GM21825 (cell line): ENCODE measurements around the gene TALDO1.
A peak's percentile ranks its signal among the peaks of the same experiment; 100 is the strongest.

Experiments
- ATAC-seq: cut with Tn5 transposase; IDR thresholded peaks from one replicate; pipeline ENCODE4 v1.9.1; 2021; ENCODE audit warnings: mild to moderate bottlenecking, moderate library complexity; ENCODE audit not compliant: unreplicated experiment

The TALDO1 gene

DNA sequence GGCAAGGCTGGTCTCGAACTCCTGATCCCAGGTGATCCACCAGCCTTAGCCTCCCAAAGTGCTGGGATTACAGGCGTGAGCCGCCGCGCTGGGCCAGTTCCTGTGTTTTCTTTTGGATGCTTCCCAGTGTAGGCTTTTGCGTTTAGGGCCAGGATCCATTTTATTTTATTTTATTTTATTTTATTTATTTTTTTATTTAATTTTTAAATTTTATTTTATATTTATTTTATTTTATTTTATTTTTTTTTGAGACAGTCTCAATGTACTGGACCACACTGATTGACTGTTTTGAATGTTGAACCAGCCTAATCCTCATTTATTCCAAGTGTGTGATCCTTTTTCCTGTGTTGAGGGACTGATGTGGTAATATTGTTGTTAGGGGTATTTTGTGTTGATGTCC, 32.8 kb upstream of the TALDO1 start:
- ATAC-seq = no peak

DNA sequence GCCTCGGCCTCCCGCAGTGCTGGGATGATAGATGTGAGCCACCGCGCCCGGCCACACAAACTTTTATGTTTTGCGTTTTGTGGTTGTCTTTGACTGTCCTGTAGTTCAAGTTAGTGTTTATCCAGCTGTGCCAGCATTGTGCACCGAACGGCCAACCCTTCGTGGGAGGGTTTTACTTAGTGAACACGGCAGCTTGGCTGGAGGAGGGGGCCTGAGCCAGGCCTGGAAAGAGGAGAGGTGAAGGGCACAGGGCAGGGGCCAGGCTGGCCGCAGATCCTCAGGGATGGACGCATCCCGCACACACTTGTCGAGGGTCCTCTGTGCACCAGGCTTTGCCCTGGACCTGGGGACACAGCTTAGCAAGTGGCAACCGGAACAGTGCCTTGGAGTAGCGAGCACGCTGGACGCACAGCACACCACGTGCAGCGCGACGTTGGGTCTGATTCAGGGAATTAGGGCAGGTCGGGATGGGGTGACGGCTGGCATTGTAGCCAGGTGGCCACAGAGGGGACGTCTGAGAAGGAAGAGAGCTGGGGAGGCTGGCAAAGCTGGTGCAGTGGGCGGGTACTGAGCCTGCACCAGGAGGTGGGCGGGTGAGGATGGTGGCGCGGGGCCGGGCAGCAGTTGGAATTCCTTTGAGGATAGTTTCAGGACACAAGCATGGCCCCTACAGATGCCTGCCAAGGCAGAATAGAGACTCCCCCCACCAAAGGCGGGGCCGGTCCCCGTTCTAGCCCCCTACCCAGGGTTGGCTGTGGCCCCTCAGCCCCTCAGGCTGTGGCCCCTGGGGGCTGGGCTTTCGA, 27.8 kb upstream of the TALDO1 start:
- ATAC-seq = no peak

DNA sequence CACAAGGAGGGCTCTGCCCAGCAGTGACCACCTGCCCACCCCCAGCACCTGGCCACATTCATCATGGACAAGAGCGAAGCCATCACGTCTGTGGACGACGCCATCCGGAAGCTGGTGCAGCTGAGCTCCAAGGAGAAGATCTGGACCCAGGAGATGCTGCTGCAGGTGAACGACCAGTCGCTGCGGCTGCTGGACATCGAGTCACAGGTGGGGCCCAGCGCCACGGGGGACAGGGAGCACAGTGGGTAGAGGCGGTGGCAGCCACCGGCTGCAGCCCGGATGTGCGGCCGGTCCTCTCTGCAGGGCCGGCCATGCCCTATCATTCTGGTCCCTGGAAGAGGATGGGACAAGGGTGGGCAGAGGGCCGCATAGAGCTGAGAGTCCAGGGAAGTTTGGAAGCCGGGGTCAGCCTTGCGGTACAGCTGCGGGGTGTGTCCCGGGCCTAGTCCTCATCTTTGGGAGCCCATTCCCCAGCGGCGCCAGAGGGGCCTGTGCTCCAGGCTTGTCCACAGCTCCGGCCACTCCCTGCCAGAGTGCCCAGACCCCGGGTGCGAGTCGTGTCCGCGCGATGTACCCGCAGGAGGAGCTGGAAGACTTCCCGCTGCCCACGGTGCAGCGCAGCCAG, 27.1 kb upstream of the TALDO1 start:
- no peak for ATAC-seq

DNA sequence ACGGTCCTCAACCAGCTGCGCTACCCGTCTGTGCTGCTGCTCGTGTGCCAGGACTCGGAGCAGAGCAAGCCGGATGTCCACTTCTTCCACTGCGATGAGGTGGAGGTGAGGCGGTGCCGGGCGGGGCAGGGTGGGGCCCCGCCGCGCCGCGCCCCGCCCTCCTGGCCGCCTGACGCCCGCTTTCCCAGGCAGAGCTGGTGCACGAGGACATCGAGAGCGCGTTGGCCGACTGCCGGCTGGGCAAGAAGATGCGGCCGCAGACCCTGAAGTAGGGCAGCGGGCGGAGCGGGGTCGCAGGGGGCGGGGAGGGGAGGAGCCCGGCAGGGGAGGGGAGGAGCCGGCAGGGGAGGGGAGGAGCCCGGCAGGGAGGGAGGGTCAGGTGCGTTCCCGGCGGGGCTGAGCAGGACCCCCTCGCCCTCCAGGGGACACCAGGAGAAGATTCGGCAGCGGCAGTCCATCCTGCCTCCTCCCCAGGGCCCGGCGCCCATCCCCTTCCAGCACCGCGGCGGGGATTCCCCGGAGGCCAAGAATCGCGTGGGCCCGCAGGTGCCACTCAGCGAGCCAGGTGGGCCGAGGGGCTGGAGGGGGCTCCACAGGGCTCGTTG, 26.5 kb upstream of the TALDO1 start:
- ATAC-seq = peak; percentile 61

DNA sequence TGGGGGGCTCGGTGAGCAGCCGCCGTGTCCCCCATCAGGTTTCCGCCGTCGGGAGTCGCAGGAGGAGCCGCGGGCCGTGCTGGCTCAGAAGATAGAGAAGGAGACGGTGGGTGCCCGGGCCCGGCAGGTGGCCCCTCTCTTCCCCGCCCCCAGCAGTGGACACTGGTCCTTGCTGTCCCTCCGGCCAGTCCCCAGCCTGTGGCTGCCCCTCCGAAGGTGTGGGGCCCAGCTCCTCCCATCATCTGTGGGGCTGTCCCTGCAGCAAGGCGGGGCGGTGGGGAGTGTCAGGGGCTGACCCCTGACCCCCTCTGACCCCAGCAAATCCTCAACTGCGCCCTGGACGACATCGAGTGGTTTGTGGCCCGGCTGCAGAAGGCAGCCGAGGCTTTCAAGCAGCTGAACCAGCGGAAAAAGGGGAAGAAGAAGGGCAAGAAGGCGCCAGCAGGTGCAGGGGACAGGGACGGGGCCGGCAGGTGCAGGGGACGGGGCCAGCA, 26.0 kb upstream of the TALDO1 start:
- no peak for ATAC-seq

DNA sequence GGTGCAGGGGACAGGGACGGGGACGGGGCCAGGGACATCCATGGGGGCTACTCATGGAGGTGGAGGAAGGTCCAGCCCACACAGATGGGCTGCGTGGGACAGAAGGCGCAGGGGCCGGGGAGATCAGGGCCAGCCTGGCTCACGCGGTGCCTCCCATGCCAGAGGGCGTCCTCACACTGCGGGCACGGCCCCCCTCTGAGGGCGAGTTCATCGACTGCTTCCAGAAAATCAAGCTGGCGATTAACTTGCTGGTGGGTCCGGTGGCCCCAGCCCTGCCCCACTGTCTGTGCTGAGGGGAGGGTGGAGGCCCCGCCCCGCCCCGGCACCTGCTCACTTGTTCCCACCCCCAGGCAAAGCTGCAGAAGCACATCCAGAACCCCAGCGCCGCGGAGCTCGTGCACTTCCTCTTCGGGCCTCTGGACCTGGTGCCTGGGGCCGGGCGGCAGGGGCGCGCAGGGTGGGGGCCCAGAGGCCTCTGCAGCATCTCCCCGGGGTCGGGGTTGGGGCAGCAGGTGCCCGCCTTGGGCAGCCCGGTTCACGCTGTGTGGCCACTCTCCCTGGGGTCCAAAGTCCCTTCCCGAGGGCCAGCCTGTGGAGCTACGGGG, 25.4 kb upstream of the TALDO1 start:
- ATAC-seq = no peak

DNA sequence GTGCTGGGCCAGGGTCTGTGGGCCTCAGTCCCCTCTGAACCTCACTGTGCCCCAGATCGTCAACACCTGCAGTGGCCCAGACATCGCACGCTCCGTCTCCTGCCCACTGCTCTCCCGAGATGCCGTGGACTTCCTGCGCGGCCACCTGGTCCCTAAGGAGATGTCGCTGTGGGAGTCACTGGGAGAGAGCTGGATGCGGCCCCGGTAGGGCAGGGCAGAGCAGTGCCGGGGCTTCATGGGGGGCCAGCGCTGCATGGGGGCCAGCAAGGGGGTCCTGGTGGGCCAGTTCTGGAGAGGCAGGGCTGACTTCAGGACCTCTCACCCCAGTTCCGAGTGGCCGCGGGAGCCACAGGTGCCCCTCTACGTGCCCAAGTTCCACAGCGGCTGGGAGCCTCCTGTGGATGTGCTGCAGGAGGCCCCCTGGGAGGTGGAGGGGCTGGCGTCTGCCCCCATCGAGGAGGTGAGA, 24.9 kb upstream of the TALDO1 start:
- no peak for ATAC-seq

DNA sequence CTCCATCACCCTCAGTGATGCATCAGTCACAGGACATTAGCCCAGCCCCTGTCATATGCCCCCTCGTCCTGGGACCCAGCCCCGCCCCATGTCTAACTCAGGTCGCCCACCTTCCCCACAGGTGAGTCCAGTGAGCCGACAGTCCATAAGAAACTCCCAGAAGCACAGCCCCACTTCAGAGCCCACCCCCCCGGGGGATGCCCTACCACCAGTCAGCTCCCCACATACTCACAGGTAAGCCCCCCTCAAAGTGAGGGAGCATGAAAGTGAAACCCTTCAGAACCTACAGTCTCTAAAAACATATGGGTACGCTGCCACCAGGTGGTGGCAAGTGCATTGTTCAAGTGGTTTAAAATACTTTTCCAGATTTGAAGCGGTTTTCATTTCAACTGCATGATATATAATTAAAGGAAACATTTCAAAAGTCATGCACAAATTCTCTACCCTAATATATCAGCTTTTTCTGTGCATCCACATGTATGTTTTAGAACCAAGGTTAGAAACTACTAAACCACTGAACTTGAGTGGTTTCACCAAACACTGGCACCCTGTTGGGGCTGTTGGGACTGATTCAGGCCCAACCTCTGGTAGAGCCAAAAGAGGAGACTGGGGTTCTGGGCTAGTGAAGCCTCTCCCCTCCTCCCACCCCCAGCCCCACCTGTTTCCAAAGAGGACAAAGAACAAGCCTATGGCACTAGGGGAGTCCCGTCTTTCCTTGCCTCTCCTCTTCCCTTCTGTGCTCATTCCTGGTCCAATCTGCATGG, 24.0 kb upstream of the TALDO1 start:
- ATAC-seq = no peak

DNA sequence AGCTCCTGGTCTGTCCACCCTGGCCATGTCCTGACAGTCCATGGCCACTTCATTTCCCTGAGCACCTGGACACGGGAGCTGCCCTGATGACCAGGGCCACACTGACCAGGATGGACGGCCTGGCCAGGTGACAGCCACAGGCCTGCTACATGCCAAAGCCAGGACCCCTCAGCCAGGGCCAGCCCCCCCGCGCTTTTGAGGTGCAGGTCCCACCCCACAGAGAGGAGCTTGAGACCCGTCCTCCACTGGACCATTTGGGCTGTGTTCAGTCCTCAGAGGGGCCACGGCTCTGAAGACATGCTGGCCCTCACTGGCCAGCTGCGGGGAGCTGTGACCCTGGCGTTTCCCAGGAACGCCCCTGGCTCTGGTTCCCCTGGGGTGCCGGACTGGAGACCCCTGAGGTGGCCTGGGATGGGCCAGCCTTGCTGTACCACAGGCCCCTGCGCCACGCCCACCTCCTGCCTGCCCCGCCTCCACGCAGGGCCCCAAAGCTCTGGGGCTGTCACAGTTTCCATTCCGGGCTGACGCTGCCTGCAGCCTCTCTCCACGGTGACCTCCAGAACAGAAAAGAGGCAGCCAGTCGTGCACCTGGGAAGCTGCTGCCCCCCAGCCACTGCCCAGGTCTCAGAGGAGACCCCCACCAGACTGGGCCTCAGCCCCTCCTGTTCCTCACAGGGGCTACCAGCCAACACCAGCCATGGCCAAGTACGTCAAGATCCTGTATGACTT, 23.1 kb upstream of the TALDO1 start:
- ATAC-seq = no peak

DNA sequence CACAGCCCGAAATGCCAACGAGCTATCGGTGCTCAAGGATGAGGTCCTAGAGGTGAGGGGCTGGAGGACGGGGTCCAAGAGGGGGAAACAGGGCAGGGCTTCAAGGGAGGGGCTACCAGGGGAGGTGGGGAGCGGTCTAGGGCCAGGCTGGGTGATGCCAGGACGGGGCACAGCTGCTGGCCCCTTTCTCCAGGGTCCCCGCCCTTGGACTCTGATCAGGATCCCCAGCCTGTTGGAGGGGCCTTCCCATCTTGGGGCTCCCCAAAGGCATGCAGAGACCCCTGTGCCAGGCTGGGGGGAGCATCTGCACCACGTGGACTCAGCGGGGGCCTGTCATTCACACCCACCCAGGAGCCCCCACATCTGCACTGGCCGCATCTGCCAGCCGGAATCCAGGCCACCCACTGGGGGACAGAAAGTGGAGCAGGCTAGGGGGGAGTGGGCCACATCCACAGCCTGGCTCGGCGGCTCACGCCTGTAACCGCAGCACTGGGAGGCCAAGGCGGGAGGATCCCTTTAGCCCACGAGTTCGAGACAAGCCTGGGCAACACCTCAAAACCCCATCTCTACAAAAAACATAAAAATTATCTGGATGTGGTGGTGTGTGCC, 22.4 kb upstream of the TALDO1 start:
- ATAC-seq = no peak

DNA sequence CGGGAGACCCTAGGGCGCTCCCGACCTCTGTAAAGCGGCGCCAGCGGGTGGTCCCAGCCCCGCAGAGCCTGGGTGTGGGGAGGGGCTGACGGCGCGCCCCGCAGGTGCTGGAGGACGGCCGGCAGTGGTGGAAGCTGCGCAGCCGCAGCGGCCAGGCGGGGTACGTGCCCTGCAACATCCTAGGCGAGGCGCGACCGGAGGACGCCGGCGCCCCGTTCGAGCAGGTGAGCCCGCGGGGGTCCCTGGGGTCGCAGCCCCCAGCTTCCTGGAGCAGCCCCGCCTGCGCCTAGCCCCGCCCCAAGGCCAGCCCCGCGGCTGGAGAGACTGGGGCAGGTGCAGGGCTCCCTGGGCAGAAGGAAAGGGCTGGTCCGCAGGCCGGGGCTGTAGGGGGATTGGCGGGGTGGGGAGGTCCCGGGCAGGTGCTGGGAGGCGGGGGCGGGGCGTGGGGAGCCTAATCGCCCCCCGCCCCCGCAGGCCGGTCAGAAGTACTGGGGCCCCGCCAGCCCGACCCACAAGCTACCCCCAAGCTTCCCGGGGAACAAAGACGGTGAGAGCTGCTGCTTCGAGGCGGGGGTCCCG, 21.6 kb upstream of the TALDO1 start:
- ATAC-seq = no peak

DNA sequence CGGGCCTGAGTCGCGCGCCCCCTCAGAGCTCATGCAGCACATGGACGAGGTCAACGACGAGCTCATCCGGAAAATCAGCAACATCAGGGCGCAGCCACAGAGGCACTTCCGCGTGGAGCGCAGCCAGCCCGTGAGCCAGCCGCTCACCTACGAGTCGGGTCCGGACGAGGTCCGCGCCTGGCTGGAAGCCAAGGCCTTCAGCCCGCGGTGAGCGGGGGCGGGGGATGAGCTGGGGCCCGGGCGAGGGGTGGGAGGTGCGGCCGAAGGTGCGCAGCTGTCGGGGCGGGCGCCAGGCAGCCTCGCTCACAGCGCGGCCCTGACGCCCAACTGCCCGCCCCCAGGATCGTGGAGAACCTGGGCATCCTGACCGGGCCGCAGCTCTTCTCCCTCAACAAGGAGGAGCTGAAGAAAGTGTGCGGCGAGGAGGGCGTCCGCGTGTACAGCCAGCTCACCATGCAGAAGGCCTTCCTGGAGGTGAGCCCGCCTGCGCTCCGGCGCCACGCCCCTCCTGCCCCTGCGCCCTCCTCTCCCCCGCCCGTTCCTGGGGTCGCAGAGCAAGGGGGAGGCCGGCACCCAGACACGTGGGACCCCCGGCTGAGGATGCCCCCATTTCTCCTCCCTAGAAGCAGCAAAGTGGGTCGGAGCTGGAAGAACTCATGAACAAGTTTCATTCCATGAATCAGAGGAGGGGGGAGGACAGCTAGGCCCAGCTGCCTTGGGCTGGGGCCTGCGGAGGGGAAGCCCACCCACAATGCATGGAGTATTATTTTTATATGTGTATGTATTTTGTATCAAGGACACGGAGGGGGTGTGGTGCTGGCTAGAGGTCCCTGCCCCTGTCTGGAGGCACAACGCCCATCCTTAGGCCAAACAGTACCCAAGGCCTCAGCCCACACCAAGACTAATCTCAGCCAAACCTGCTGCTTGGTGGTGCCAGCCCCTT, 20.7 kb upstream of the TALDO1 start:
- ATAC-seq = no peak

DNA sequence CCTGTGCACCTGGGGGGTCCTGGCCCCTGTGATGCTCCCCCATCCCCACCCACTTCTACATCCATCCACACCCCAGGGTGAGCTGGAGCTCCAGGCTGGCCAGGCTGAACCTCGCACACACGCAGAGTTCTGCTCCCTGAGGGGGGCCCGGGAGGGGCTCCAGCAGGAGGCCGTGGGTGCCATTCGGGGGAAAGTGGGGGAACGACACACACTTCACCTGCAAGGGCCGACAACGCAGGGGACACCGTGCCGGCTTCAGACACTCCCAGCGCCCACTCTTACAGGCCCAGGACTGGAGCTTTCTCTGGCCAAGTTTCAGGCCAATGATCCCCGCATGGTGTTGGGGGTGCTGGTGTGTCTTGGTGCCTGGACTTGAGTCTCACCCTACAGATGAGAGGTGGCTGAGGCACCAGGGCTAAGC, 20.0 kb upstream of the TALDO1 start:
- no peak for ATAC-seq

DNA sequence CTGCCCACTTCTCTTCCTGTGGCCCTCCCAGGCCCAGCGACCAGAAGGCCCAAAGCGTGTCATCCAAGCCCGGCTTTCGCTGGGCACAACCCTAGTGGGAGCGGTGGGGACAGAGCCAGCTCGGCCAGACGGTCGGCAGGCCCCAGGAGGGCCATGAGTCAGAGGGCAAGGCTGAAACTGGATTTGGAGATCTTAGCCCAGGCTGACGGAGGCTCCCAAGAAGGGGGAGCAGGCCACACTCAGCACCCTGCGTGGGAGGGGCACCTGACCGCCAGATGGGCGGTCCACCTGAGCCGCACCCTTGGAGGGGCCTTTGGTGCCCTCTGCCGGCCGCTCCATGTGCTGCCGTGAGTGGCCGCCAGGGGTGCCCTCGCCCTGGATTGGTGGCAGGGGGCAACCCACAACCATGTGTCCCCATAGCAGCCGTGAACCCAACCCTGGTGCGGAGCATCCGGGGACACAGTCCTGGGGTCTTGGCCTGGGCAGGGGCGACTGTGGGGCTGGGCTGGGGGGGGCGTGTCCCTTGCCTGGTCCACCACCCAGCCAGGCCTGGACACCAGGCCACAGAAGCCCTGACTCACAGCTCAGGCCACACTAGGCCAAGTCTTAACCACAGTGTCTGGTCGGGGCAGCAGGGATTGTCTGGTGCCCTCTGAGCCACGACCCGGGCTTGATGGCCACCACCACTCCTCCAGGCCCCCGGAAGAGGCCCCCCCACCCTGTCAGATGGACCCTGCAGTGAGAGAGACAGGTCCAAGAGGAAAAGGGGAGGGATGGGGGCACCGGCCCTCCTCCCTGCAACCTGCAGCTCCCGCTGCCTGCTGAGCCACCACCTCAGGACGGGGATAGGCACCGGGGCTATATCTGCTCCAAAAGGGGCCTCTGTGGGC, 19.2 kb upstream of the TALDO1 start:
- peak; percentile 54 for ATAC-seq

DNA sequence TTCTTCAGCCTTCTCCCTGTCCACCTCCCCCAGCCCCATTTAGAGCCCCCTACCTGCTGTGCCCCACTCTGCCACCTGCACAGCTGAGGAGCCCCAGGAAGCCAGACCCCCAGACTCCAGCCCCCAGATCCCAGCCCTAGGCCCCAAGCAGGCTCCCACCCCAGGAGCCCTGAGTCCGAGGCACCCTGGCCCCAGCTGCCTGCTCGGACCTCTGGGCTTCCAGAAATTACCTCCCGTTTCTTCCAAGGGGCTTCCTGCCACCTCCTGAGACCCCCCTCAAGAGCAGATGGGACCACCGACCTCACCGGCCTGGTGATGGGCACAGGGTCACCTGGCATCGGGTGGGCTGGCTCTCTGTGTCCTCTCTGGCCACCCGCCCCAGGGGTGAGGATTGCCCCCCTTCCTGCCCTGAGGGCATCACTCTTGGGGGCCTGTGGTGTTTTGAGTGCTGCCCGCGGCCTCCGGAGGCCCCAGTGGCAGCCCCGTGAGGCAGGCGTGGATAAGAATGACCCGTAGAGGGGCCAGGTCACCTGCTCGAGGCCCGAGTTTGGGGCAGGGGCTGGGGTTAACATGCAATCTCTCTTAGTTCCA, 18.3 kb upstream of the TALDO1 start:
- no peak for ATAC-seq

DNA sequence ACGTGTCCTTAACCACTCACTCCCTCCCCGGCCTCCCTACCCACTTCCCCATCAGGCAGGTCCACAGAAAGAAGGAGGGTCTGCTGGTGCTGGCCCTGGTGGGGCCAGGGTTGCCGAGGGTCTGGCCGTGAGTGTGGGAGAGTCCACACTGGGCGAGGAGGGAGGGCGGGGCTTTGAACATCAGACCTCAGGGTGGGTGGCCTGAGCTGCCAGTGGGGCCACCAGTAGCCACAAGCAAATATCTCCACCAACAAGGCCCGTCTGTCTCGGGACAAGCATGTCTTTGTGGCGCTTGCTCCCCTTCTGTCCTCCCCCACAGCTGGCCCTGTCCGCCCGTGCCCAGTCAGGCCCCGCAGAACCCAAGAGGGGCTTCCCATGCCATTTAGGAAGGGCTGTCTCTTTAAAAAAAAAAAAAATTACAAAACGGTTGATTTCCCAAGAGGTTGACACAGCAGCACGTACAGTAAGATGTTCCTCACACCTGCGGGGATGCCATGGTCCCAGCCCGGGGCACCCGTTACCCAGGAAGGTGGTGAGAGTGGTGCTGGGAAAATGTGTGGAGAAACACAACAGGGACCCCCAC, 17.7 kb upstream of the TALDO1 start:
- no peak for ATAC-seq
